Measurements from ENCODE around the gene PLPP1. TPM values are rescaled to one million over a fixed set of nuclear protein-coding genes. Genes with fewer than 3 reads are reported as not detected.

Gene PLPP1
- polyA plus RNA-seq, 1 donor from 2014 or later: 9.5 TPM

Other genes starting within 250 kb of the PLPP1 start
- gene DHX29, start 227.3 kb downstream of the PLPP1 start, polyA plus RNA-seq: 16.0 TPM
- 23.2 TPM for gene MTREX, start 227.0 kb downstream of the PLPP1 start, polyA plus RNA-seq
- gene SLC38A9, start 177.4 kb upstream of the PLPP1 start, polyA plus RNA-seq: 24.3 TPM
- not detected for gene DDX4, start 203.1 kb upstream of the PLPP1 start, polyA plus RNA-seq